Measurements from ENCODE around the gene HSFX4. TPM values are rescaled to one million over a fixed set of nuclear protein-coding genes. Genes with fewer than 3 reads are reported as not detected.

HSFX4 gene
- total and polyA plus RNA-seq, 9 of the 15 experiments (the other 6 are each of a cell fraction or from before 2014, with no cell fraction given) = 0.10 to 0.24 (median 0.14) TPM; not detected in 6

DNA sequence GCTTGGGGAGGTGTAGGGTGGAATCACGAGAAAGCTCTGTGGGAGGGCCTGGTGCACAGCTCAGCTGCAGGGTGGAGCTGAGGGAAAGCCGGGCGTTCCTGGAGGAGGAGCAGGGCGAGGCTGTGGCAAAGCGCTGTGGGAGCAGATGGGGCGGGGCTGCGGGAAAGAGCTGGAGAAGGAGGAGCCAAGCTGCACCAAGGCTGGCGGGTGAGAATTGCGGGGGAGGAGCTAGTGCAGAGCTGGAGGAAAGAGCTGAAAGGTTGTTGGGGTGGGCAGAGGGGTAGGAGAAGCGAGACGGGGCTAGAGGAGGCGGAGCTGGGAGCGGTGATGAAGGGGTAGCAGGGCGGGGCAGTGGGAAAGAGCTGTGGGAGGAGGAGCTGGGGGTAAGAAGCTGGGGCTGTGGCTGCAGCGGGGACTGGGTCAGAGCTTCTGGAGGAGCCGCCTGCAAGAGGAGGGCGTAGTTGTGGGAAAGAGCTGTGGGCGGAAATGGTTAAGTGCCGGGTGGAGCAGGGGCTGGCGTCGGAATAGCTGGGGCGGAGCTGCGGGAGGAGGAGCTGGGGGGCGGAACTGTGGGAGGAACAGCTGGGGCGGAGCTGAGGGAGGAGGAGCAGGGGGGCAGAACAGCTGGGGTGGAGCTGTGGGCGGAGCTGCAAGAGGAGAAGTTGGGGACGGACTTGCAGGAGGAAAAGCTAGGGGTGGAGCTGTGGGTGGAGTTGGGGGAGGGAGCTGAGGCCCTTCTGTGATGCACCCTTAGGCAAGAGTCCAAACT is 10.7 kb downstream of the HSFX4 start (continued):
- TF ChIP-seq RB1 (IDR thresholded peaks at IDR 0.05; ENCODE audit: low read depth) = no peak
- TF ChIP-seq, protein P1, sequence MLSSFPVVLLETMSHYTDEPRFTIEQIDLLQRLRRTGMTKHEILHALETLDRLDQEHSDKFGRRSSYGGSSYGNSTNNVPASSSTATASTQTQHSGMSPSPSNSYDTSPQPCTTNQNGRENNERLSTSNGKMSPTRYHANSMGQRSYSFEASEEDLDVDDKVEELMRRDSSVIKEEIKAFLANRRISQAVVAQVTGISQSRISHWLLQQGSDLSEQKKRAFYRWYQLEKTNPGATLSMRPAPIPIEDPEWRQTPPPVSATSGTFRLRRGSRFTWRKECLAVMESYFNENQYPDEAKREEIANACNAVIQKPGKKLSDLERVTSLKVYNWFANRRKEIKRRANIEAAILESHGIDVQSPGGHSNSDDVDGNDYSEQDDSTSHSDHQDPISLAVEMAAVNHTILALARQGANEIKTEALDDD (IDR thresholded peaks at IDR 0.05) = no peak
- TF ChIP-seq GTF2E2 (tag; IDR thresholded peaks at IDR 0.05) = no peak
- no peak for TF ChIP-seq MCM5 (IDR thresholded peaks at IDR 0.05; ENCODE audit: low read depth)
- no peak for TF ChIP-seq ZNF445 (CRISPR knock-in tag; IDR thresholded peaks at IDR 0.05; ENCODE audit: low read depth)
- no peak for TF ChIP-seq CBX8 (IDR thresholded peaks at IDR 0.05; ENCODE audit: borderline replicate concordance, extremely low read depth, low read depth, low read length, poor library complexity, severe bottlenecking)
- TF ChIP-seq DDX20 (tag; IDR thresholded peaks at IDR 0.05; ENCODE audit: low read depth) = no peak
- TF ChIP-seq, protein P2, sequence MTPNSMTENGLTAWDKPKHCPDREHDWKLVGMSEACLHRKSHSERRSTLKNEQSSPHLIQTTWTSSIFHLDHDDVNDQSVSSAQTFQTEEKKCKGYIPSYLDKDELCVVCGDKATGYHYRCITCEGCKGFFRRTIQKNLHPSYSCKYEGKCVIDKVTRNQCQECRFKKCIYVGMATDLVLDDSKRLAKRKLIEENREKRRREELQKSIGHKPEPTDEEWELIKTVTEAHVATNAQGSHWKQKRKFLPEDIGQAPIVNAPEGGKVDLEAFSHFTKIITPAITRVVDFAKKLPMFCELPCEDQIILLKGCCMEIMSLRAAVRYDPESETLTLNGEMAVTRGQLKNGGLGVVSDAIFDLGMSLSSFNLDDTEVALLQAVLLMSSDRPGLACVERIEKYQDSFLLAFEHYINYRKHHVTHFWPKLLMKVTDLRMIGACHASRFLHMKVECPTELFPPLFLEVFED (CRISPR knock-in tag; conservative IDR thresholded peaks at IDR 0.05) = peak; percentile 86
- TF ChIP-seq ZNF766 (CRISPR knock-in tag; conservative IDR thresholded peaks at IDR 0.05) = no peak
- TF ChIP-seq FOXJ2 (tag; IDR thresholded peaks at IDR 0.05) = no peak
- TF ChIP-seq FUS (optimal IDR thresholded peaks at IDR 0.05; ENCODE audit: low read depth, low read length) = no peak
- TF ChIP-seq, protein P3, sequence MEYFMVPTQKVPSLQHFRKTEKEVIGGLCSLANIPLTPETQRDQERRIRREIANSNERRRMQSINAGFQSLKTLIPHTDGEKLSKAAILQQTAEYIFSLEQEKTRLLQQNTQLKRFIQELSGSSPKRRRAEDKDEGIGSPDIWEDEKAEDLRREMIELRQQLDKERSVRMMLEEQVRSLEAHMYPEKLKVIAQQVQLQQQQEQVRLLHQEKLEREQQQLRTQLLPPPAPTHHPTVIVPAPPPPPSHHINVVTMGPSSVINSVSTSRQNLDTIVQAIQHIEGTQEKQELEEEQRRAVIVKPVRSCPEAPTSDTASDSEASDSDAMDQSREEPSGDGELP (CRISPR knock-in tag; IDR thresholded peaks at IDR 0.05; ENCODE audit: borderline replicate concordance) = peak; percentile 99
- TF ChIP-seq ZNF436 (CRISPR knock-in tag; IDR thresholded peaks at IDR 0.05) = no peak
- TF ChIP-seq, protein P4, sequence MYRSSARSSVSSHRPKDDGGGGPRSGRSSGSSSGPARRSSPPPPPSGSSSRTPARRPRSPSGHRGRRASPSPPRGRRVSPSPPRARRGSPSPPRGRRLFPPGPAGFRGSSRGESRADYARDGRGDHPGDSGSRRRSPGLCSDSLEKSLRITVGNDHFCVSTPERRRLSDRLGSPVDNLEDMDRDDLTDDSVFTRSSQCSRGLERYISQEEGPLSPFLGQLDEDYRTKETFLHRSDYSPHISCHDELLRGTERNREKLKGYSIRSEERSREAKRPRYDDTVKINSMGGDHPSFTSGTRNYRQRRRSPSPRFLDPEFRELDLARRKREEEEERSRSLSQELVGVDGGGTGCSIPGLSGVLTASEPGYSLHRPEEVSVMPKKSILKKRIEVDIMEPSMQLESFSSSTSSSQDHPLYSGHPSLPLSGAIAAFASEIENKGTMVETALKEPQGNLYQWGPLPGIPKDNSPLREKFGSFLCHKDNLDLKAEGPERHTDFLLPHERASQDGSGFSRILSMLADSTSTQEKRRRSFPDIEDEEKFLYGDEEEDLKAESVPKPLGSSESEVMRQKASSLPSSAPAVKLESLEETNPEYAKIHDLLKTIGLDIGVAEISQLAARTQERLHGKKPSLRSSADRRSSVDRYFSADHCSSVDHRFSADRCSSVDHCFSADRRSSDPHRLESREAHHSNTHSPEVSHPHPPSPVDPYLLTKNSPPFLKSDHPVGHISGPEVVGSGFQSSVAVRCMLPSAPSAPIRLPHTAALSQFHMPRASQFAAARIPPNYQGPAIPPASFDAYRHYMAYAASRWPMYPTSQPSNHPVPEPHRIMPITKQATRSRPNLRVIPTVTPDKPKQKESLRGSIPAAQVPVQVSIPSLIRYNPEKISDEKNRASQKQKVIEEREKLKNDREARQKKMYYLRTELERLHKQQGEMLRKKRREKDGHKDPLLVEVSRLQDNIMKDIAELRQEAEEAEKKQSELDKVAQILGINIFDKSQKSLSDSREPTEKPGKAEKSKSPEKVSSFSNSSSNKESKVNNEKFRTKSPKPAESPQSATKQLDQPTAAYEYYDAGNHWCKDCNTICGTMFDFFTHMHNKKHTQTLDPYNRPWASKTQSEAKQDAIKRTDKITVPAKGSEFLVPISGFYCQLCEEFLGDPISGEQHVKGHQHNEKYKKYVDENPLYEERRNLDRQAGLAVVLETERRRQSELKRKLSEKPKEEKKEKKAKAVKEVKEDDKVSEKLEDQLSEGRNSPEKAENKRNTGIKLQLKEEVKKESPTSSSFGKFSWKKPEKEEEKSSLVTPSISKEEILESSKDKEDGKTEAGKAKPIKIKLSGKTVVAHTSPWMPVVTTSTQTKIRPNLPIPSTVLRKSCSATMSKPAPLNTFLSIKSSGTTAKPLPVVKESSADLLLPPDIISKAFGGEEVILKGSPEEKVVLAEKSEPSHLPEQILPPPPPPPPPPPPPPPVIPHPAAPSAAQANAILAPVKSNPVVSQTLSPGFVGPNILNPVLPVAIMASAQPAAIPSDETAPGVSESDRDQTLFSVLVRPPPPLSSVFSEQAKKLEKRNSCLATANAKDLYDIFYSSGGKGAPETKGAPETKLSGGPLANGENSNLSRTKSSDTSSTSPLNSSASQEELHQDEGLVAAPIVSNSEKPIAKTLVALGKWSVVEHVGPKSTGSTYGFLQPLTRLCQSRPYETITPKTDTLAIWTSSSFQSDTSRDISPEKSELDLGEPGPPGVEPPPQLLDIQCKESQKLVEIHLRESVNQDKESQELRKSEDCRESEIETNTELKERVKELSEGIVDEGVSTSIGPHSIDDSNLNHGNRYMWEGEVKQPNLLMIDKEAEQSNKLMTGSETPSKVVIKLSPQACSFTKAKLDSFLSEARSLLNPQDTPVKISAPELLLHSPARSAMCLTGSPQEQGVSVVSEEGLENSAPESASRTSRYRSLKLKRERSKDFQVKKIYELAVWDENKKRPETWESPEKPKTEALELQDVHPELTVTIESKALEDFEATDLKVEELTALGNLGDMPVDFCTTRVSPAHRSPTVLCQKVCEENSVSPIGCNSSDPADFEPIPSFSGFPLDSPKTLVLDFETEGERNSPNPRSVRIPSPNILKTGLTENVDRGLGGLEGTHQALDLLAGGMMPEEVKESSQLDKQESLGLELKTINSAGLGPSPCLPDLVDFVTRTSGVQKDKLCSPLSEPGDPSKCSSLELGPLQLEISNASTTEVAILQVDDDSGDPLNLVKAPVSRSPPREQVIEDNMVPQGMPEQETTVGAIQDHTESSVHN (IDR thresholded peaks at IDR 0.05; ENCODE audit: borderline replicate concordance in 1 of 2, low read depth in 1 of 2) = no peak
- TF ChIP-seq CCAR2 (IDR thresholded peaks at IDR 0.05; ENCODE audit: low read depth, low read length) = no peak
- TF ChIP-seq MAFK (IDR thresholded peaks at IDR 0.05; ENCODE audit: low read length) = no peak

Data from K562 (cell line).